Fibroblast of skin of left biceps (primary cell): ENCODE data around the gene SUGCT.

Experiments used
- DNase-seq, 2 experiments: peaks; one replicate each; pipeline ENCODE4 v3.0.0-alpha.2; 2013; ENCODE audit warnings: low read depth in 2 of 2

Gene SUGCT

DNA sequence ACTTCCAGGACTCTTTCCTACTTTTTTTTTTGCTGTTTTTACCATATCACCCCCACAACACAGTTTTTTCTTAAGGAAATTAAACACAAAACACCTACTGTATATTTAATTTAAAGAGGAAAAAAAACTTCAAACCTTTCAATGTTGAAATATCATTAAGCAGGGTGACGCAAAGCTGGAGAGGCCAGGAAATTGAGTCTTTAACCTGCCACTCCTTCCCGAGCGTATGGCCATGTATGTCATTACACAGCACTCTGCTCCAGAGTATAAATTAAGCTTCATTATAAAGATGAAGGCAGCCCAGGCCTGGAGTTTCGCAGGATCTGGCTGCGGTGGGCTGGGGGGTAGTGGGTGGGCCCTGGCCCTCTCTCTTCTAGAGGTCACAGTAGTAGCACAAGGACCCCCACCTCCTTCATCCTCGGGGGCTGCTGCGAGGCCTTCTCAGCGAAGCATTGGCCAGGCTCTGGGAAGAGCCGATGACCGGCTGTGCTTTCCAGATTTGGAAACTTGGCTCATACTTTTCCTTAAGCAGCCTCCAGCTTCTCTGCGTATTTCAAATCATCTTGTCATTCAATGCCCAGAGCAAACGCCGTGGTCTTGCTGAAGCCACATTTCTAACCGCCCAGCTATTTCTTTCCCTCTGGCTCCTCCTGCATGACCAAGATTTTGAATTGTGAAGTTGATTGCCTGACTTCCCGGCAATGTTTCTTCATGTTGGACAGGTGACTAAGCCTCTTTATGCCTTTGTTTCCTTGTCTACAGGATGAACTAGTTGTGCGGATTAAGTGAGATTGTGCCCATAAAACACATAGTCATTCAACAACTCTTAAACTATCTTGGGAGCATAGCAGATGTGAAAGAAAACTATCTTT lies 765.1 kb downstream of the SUGCT start:
- no peak for DNase-seq

DNA sequence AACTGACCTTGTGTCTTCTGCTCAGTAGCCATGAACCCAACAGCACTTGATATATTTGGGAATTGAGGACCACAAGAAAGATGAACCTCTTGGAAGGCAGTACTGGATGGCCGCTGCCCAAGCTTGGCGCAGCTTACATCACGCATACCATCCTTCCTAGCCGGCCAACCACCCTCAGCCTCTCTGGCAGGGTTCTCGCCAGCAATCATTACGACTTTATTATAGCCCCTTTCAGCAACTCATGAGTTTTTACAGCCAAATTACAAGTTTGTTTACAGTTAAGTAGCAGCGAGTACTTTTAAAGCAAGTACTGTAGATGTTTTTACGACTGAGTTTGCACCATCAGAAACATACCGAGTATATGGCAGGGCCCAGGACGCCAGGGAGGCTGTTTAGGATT lies 769.1 kb downstream of the SUGCT start:
- DNase-seq: no peak

DNA sequence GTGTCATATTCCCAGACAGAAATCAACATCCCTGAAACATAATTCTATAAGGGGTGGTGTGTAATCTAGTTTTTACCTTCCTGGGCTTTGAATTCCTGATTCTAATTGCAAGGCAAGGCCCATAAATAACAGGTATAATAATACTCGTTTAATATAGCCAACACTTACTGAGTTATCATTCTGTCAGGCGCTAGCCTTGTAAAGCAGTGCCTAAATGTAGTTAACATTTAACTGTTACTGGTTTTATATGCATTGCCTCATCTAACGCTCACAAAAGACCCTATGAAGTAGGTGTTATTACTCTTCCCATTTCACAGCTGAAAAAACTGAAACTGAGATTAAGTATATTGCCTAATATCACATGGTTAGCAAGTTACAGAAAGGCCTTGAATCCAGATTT lies 772.5 kb downstream of the SUGCT start:
- DNase-seq: no peak

DNA sequence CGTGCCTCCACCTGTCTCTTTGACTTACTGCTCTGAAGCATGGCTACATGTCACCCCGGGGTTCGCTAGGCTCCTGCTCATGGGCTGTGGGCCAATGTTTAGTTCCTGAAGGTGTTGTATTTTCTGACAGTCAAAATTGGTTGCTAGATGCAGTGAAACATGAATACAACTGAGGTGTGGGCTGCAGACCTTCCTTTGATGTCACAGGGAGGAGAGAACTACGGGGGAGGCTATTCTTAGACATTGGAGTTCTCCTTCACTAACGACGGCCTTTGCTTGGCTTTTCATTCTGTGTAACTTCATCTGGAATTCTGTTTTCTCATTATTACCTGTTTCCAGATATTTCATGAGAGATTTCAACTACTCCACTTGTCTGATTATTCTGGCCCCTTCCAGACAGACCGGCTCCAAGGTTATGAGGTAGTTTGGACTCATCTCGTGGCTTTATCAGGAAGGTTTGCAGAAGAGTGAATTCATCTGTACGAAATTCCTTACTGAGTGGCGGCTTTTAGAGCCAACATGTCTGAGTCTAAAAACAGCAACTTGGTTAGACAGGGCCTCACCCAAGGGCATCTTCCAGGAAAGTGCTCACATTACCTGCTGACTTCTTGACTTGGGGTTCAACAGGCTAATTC lies 774.7 kb downstream of the SUGCT start:
- no peak for DNase-seq
